Endothelial cell (in vitro differentiated cells): Measurements from ENCODE around the gene MED16. TPM values are rescaled to one million over a fixed set of nuclear protein-coding genes. Genes with fewer than 3 reads are reported as not detected.

Experiments used
- DNase-seq: peaks from one replicate; pipeline ENCODE4 v3.0.0; 2021; ENCODE audit warnings: low spot score
- H3K27ac Mint-ChIP-seq: one replicate; pipeline ENCODE4 v1.8.0; 2021; ENCODE audit warnings: mixed read lengths, inconsistent platforms; ENCODE audit not compliant: unreplicated experiment
- H3K27me3 Mint-ChIP-seq: one replicate; pipeline ENCODE4 v1.8.0; 2021; ENCODE audit warnings: mild to moderate bottlenecking, moderate library complexity, mixed read lengths, inconsistent platforms; ENCODE audit not compliant: unreplicated experiment
- H3K36me3 Mint-ChIP-seq: one replicate; pipeline ENCODE4 v1.8.0; 2021; ENCODE audit warnings: mild to moderate bottlenecking, low read depth, mixed read lengths, inconsistent platforms; ENCODE audit not compliant: unreplicated experiment
- H3K4me1 Mint-ChIP-seq: one replicate; pipeline ENCODE4 v1.8.0; 2021; ENCODE audit warnings: mild to moderate bottlenecking, mixed read lengths, inconsistent platforms; ENCODE audit not compliant: unreplicated experiment
- H3K4me3 Mint-ChIP-seq: one replicate; pipeline ENCODE4 v1.8.0; 2021; ENCODE audit warnings: mild to moderate bottlenecking, mixed read lengths, inconsistent platforms; ENCODE audit not compliant: unreplicated experiment
- H3K9me3 Mint-ChIP-seq: one replicate; pipeline ENCODE4 v1.8.0; 2021; ENCODE audit warnings: mixed read lengths, inconsistent platforms; ENCODE audit not compliant: unreplicated experiment
- total RNA-seq: library from RNA; stranded (reverse); fragmentation: NEBNext Ultra II Directional; extraction: Animal tissue kit (Norgen Biotek cat#: 25700); gene quantifications from one replicate; pipeline ENCODE4 v1.2.1, GENCODE V29; 2021; ENCODE audit not compliant: unreplicated experiment
- TF ChIP-seq, protein P1 (sequence below): fragments of 200-600 bp; sonication (generic); IDR thresholded peaks from one replicate; pipeline ENCODE4 v1.5.0; 2021; ENCODE audit warnings: antibody characterized with exemption; ENCODE audit not compliant: unreplicated experiment

MED16 gene
- total RNA-seq, 1 donor from 2014 or later: 66.5 TPM

DNA sequence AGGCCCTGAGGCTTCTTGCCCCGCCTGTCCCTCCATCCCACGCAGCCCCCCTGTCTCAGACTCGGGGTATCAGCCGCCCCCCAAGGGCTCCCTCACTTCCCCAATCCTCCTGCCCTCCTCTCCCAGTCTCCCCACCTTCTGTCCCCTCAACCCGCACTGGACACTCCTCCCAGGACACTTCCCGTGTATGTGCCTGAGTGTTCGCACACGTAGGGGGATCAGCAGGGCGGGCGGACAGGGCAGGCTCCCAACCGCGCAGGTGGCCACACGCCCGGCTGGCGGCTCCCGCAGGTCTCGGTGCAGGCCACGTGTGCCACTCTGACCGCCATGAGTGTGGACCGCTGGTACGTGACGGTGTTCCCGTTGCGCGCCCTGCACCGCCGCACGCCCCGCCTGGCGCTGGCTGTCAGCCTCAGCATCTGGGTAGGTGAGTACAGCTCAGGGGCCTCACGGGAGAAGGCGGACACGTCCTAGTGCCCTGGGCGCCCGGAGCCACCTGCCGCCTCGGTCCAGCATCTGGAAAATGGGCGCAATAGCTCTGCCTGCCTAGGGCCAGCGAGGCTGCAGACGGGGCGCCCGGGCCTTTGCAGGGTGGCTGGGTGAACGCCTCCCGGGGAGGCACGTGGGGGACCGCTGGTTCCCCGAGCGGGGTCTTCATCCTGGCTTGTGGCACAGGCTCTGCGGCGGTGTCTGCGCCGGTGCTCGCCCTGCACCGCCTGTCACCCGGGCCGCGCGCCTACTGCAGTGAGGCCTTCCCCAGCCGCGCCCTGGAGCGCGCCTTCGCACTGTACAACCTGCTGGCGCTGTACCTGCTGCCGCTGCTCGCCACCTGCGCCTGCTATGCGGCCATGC lies 26.4 kb upstream of the MED16 start:
- DNase-seq: no peak
- Mint-ChIP-seq H3K4me1 (peaks cover 2% of the 10 kb centered on the region), H3K4me3 (no peak overlapping the region), H3K9me3 (no peaks in the 10 kb centered on the region), H3K27ac (no peak overlapping the region), H3K27me3 (peaks cover 7% of the 10 kb centered on the region), H3K36me3 (peaks cover 9% of the 10 kb centered on the region)
- TF ChIP-seq, protein P1, sequence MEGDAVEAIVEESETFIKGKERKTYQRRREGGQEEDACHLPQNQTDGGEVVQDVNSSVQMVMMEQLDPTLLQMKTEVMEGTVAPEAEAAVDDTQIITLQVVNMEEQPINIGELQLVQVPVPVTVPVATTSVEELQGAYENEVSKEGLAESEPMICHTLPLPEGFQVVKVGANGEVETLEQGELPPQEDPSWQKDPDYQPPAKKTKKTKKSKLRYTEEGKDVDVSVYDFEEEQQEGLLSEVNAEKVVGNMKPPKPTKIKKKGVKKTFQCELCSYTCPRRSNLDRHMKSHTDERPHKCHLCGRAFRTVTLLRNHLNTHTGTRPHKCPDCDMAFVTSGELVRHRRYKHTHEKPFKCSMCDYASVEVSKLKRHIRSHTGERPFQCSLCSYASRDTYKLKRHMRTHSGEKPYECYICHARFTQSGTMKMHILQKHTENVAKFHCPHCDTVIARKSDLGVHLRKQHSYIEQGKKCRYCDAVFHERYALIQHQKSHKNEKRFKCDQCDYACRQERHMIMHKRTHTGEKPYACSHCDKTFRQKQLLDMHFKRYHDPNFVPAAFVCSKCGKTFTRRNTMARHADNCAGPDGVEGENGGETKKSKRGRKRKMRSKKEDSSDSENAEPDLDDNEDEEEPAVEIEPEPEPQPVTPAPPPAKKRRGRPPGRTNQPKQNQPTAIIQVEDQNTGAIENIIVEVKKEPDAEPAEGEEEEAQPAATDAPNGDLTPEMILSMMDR: no peak

DNA sequence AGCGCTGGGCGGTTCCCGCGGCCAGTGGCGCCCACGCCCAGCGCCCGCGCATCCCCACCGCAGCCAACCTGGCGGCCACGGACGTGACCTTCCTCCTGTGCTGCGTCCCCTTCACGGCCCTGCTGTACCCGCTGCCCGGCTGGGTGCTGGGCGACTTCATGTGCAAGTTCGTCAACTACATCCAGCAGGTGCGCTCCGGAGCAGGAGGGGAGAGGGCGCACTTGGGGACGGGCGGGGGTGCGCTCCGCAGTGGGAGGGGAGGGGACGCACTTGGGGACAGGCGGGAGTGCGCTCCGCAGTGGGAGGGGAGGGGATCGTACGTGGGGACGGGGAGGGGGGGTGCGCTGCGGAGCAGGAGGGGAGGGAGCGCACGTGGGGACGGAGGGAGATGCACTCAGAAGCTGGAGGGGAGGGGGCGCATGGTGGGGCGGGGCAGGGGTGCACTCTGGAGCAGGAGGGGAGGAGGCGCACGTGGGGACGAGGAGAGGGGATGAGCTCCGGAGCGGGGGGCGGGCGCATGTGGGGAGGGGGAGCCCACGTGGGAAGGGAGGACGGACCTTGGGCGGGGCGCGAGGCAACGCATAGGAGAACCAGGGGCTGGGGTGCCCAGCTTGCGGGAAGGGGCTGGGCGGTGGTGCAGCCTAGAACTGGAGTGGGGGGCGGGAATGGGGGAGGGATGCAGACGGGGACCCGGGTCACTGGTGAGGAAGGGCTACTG lies 25.7 kb upstream of the MED16 start:
- TF ChIP-seq, protein P1: no peak
- Mint-ChIP-seq H3K9me3 (no peaks in the 10 kb centered on the region), H3K36me3 (peaks cover 9% of the 10 kb centered on the region), H3K4me3 (no peak overlapping the region), H3K27me3 (peaks cover 8% of the 10 kb centered on the region), H3K4me1 (peaks cover 2% of the 10 kb centered on the region), H3K27ac (no peak overlapping the region)
- DNase-seq: no peak

DNA sequence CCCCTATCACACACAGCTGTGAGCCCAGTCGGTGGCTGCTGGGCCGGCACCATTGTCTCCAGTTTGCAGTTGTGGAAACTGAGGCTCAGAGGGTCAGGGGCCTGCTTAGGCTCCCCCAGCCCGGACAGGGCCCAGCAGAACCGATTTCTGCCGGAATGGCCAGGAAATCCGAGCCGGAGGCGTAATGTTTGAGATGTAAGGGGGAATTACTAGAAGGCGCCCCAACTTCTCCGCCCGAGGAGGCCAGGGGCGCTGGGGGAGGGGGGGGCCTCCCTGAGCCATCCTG lies 25.1 kb upstream of the MED16 start:
- no peak overlapping the region for H3K4me3 Mint-ChIP-seq
- TF ChIP-seq, protein P1: no peak
- peaks cover 9% of the 10 kb centered on the region for H3K36me3 Mint-ChIP-seq
- DNase-seq: no peak
- H3K27me3 Mint-ChIP-seq: peaks cover 8% of the 10 kb centered on the region
- H3K27ac Mint-ChIP-seq: no peak overlapping the region
- peaks cover 2% of the 10 kb centered on the region for H3K4me1 Mint-ChIP-seq
- H3K9me3 Mint-ChIP-seq: no peaks in the 10 kb centered on the region

DNA sequence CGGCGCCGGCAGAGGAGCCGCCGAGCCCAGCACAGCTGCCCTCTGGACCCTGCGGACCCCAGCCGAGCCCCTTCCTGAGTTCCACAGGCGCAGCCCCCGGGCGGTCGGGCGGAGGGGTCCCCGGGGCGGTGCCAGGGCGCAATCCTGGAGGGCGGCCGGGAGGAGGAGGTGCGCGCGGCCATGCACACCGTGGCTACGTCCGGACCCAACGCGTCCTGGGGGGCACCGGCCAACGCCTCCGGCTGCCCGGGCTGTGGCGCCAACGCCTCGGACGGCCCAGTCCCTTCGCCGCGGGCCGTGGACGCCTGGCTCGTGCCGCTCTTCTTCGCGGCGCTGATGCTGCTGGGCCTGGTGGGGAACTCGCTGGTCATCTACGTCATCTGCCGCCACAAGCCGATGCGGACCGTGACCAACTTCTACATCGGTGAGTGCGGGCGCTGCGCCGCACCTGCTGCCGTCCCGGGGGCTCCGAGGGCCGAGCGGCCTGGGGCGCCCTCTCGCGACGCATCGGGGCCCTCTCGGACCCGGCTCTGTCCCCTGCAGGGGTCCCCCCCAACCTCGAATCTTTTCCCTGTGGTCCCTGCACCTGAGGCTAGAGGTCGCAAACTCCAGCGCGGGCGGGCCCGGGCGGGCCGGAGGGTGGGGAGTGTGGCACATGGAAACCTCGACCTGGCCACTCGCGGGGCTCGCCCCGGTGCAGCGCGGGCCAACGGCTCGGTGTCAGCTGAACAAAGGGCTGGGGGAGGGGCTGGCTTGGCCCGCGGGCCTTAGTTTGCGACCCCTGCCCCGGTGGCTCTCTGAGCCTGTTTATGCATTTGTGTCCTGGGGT lies 24.6 kb upstream of the MED16 start, which contains the start of gene KISS1R:
Gene KISS1R (plus strand): TSS at position 11 of the 829 bp plus-strand sequence. CDS start 170 bp downstream, at position 181.
- H3K4me1 Mint-ChIP-seq: peaks cover 2% of the 10 kb centered on the region
- H3K27me3 Mint-ChIP-seq: peaks cover 8% of the 10 kb centered on the region
- H3K36me3 Mint-ChIP-seq: peaks cover 9% of the 10 kb centered on the region
- no peak for DNase-seq
- TF ChIP-seq, protein P1: peak; percentile 25
- H3K27ac Mint-ChIP-seq: no peak within 1 kb of the TSS
- no peak within 1 kb of the TSS for H3K4me3 Mint-ChIP-seq
- no peaks in the 10 kb centered on the region for H3K9me3 Mint-ChIP-seq
